Embryonic facial prominence (tissue), 1 donor: ENCODE data around the gene CHRDL2.
A peak's percentile ranks its signal among the peaks of the same experiment; 100 is the strongest.

Experiments used
- DNase-seq: peaks from one replicate; pipeline ENCODE4 v3.0.0-alpha.2; 2016; ENCODE audit errors: extremely low spot score

Gene CHRDL2

DNA sequence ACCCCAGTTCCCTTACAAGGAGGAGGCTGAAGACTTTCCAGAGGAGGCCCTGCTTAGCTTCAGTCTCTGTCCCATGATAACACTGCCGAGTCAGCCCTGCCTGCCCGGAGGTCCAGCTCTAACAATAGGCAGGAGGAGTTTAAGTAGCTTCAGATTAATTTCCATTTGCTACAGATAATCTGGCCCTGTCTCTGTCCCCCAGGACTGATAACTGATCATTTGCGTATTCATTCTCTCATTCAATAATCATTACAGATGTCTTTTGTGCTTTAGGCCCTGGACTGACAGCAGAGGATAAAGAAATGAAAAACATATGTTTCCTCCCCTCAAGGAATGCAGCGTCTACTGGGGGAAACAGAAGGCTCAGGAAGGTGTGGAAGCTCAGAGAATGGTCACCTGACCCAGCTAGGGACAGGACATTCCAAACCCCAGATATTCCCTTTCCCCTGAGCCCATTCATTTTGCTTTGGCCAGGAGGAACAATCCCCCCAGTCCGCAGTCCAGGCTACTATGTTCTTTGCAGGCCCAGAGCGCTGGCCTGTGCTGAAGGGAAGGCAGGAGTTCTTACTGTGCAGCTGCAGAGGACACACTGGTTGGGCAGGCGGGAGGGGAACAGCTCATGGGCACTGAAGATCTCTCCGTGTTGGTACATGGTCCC lies 20.8 kb downstream of the CHRDL2 start:
- no peak for DNase-seq

DNA sequence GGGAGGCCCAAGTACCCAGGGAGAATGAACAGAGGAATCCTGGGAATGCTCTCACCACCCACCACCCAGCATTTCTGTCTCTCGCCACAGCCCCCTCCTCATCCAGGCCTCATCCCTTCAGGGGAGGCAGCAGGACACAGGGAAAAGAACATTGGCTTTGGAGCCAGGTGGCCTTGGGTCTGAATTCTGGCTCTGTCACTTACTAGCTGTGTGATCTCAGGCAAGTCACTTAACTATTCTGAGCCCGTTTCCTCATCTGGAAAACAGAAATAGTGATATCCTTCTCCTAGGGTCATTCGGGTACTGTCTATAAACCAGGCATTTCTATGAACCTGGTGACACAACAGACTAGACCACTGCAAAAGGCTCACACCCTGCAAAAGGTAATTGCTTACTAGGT lies 22.1 kb downstream of the CHRDL2 start:
- DNase-seq = no peak

DNA sequence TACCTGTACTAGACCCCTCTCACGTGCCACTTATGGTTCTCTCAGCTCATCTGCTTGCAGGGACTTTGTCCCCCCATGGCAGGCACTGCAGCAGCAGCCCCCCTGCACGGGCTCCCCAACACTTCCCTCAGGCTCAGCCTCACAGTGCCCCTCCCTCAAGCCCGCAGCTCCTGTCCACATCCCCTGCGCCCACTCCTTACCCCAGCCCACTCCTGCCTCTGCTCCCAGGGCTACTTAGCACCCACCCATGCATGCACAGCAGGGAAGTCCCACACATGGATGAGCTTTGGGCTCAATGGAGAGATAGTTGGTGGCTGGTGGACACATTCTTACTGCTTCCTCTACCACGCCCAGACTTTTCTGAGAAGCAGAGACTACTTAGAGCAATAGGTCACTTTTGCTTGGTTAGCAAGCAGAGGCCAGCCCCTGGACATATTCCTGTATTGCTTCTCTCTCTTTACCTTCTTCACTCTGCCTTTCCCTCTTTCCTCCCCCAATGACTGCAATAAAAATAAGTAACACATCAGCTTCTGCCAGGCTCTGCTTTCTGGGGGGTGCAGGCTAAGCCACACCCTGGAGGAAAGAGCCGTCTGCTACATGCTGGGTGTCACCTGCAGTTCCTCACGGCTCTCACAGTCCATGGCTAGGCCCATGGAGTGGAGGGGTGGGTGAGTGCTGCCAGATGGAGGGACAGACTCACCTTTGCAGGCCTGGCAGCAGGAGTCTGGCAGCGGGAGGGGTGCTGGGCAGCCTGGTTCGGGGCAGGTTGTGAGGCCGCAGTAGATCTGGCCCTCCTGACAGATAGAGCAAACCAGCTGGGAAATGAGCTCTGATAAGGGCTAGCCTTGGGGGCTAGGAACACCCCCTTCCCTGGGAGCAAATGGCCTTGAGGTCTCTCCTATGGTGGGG lies 23.4 kb downstream of the CHRDL2 start:
- DNase-seq = no peak

DNA sequence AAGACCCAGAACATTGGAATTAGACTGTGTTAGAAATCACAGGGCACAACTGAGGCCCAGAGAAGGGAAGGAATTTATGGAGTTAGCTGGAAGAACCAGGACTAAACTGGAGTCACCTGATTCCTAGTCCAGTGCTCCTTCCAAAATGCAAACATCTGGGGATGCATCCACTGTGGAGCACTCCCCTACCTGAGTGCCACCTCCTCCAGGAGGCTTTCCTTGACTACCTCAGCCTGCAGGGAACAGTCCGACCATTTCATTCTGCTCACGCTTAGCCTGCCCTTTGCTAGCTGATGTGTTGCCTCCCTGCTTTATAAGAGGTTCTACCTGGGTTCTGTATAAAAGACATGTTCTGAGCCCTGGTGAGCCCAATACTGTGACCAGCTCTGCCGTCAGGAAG lies 24.0 kb downstream of the CHRDL2 start:
- DNase-seq = no peak

DNA sequence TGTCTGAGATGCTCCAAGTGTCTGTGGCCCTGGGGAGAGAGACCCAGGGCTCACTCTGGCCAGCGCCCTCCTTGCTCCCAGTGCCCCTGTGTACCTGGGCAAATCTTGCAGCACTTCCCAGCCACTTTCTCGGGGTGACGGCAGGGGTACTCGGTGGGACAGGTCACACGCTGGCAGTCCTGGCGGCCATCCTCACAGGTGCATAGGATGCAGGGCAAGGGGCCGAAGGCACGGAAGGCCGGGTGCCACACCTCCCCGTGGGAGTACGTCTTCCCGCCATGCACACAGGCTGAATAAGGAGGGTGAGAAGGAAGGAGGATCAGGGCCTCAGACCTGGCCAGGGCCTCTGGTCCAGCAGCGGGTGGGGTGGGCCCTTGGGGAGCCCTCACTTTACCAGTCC lies 28.0 kb downstream of the CHRDL2 start:
- DNase-seq = no peak

DNA sequence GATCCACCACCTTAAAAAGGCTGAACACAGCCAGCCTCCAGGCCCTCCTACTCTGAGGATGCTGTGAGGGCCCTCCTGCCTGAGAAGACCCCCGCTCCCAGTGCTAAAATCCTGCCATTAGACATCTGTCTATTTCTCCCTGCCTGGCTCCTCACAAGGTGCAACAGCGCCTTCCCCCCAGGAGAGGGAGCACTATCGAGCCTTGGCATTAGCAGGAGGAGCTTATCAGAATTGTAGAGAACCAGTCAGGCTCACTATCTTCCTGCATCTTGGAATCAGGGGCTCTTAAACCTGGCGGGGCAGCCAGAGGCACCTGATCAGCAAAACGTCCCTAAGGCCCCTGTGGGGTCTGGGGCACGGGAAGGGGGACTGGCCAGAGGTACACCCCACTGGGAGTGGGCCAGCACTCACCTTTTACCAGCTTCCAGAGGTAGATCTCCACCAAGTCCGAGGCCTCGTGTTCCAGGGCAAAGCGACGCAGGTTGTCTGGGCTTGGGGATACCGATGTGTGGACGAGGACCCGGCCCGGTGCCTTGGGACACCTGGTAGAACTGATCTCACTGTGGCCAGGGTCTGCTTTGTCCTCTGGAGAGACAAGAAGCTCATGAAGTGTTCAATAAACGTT lies 28.7 kb downstream of the CHRDL2 start:
- no peak for DNase-seq

DNA sequence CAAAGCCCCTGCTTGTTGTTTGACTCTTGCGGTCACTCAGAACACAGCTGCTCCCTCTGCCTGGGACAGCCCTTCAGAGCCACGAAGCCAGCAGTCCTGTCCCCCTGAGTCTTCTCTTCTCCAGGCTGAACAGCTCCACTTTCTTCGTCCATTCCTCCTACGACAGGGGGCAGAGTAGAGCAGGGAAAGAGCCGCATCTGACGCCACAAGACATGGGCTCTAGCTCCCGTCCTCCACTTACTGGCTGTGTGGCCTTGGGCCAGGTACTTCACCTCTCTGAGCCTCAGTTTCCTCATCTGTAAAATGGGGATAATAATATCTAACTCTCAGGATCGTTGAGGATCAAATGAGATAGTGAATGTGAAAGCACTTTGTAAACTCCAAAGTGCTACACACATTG lies 29.9 kb downstream of the CHRDL2 start:
- DNase-seq = no peak

DNA sequence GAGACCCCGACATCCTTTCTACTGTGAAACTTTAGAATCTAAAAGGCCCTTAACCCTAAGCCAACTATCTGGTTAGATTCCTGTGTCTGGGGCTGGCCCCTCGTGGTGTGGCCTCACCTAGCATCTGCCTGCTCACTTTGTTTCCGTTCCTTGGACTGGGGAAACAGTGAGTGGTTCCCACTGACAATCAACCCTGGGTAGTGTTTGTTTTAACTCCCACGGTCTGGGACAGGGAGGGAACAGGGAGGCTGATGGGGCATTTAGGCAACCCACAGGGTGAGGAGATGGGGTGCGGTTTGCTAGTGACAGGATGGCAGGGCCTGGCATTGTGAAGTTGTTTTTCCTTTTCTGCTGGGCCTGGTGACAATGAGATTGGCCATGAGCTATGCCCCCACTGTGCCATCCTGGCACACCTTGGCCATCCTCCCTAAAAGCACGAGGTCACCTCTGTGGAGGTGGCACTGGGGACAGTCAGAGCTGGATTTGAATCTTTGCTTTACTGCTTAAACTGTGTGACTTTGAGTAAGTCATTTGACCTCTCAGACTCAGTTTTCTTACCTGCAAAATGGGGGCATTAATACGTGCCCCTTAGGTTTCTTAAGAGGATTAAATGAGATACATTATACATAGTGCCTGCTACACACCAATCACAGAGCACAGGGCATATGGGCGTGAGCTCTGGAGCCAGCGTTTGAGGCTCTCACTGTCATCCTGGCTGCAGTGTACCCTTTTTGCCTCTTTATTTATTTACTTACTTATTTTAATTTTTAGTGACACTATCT lies 31.4 kb downstream of the CHRDL2 start:
- no peak for DNase-seq

DNA sequence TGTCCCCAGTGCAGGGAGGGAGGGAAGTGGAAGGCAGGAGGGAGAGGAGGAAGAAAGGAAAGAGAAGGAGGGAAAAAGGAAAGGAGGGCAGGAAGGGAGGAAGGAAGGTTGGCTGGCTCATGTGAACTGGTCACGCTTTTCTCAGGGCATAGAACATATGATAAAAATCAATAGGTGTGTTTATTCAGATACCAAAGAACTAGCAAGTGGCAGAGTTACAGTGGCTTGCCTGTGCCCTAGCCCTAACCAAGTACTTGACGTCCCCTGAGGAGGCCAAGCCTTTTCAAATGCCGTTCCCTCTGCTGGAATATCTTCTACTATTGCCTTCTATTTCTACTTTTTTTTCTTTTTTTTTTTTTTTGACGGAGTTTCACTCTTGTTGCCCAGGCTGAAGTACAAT lies 33.5 kb downstream of the CHRDL2 start:
- DNase-seq = no peak

DNA sequence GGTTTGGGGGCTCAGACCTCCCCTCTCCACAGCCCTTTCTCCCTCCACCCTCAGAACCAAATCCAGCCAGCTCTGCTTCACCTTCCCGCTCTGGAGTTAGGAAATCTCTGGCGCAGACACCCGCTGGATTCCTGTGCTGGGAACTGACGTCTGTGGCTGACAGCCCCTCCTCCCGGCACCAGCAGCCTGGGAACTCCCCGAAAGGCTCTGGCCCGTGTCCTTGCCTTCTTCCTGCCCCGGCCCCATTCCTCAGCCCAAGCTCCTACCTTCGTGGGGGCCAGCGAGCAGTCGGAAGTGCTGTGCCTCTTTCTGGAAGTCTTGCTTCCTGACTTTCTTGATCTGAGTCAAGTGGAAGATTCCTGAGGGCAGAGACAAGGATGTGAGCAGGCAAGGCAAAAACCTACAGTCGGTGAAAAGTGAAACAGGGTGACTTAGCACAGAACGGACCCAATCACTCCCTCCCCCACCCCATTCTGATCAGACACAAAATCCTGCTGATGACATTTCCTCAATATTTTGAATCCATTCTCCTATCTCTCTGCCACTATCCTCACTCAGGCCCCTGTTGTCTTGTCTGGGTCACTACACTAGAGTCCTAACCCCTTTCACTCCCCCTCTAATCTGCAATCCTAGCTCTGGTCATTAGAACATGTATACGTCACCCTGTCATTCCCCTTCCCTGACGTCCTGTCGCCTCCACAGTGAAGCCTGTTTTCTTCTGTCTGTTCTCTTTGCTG lies 34.1 kb downstream of the CHRDL2 start:
- peak; percentile 40 for DNase-seq

DNA sequence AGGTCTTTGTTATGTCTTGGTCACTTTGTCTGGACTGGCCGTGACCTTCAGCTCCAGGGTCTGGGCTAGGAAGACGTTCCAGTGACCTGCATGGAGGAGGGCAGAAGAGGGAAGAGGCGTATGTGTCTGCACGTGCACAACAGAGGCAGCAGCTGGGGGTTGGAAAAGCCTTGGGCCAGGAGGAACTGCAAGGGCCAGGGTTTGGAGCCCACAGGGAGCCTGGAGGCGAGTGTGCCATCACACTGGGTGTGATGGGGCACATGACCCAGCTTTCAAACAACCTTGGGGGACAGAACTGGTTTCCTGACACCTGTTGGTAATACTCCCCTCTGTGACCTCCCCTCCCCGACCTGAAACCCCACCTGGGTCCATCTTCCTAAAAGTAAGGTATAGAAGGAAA lies 34.7 kb downstream of the CHRDL2 start:
- no peak for DNase-seq

DNA sequence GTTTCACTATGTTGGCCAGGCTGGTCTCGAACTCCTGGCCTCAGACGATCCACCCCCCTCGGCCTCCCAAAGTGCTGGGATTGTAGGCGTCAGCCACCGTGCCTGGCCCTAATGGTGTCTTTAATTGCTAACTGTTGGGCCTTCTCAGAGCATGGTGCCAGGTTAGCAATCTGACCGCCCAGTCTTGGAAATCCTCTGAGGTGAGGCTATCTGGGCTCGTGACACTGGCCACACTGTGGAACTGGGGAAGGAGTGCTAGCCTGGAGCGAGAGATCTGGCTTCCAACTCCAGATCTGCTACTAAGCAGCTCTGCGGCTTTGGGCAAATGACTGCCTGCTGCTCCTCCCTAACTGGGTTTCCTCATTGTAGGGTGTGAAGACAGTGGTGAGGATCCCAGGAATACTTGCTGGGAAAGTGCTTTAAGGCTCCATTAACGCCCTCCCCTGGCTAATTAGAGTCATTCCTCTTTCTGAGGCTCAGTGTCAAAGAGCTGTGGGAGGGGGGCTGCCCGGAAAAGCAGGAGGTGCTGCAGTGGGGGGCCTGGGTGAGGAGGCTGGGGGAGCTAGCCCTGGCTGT lies 35.4 kb downstream of the CHRDL2 start:
- DNase-seq = no peak

DNA sequence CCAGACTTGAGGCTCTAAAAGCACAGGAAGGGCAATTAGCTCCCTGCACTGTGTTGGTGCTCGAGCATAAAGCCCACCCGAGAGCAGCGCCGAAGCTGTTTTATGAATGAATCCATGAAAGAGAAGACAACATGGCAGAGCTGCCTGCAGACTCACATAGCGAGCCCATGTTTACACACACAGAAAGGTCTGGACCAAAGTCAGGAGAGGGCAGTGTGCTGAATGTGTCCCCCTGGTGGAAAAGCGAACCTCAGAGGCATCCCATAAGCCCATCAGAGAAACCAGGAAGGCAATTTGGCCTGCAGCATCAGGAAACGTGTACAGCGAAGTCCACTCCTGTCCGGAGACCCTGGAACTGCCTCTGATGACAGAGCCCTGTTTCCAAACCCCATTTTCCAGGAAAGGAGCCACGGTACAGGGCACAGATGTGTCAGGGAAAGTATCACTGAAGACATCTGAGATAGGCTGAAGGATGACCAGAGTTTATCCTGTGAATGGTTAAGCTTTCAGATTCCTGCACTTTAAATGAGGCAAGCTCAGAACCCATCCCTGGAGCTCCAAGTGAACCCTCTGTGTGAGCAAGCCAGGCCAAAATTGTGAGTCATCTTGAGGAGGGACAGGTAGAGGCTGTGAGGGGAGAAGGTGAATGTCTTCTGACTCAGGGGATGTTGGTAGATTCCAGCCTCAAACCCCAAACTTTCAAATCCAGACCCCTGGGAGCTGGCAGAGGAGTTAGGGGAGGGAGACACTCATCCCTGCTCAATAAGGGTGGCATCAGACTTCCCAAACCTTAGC lies 36.9 kb downstream of the CHRDL2 start:
- no peak for DNase-seq

DNA sequence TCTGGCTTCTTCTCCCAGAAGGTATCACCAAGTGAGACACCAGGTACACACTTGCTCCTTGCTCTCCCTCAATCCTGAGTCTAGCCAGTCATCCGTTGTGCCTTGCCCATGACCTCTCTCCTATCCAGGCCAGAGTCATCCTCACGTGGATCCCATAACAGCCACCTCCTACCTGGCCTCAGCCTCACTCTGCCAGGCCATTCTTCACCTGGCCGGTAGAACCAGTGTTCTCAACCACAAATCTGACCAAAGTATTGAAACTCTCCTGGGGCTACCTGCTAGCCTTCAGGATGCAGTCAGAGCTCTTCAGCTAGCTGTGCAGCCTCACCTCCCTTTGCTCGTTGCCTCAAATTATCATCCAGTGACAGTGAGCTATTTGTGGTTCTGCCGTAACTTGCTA lies 37.7 kb downstream of the CHRDL2 start:
- DNase-seq = no peak

DNA sequence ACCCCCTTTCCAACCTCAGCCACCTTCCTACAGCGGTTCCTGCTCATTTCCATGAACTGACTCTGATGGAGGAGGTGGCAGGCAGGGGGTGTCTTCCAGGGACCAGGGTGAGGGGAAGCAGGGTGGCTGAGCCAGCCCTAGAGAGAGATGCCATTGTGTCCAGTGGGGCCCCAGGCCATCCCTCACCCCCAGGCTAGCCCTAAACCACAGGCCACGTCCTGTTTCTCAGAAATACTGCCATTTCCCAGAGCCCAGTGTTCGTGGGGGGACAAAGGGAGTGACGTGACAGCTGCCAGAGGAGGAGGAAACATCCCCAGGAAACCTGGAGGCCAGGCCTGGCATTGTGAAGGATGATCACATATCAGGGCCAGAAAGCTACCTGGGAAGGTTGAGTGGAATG lies 39.5 kb downstream of the CHRDL2 start:
- DNase-seq = no peak

DNA sequence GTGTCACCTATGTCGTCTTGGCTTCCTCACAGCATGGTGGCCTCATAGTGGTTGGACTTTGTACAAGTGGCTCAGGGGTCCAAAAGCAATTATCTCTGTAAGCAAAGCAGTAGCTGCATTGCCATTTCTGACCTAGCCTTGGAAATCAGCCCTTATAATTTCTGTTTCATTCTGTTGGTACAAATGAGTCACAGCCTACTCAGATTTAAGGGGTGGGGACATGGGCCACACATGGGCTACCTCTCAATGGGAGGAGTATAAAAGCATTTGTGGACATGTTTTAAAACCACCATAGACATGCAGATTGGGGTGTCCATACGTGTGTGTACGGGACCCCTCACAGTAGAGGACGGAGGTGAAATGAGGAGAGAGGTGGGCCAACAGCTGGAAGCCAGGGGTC lies 41.6 kb downstream of the CHRDL2 start:
- DNase-seq = no peak

DNA sequence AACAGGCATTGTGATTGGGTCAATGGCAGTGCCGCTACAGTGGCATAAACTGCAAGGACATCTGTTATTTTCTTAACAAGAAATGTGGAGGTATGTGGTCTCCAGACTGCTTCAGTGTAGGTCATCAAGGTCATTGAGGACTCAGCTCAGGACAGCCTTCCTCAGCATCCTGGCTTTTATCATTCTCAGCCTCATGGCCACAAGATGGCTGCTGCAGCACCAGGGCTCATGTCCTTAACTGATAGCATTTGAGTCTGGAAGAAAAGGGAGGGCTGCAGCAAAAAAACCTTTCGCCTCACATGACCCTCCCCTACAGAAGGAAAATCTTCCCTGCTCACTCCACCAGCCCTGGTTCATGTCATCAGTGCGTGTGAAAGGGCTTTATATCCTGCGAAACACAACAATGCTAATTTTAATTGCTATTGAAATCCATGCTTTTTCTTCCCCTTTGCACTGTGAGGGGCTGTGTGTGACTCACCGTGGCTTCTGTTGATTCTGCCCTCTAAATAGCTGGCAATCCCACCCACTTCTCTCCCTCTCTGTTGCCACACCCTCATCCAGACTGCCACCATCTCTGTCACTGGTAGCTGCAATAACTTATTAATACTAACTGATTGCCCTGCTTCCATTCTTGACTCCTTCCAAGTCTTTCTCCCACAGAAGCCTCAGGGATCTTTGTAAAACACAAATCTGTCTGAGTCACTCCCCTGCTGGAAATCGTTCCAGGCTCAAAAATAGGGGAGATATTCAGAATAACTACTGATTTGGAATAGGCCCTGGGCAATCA lies 43.8 kb downstream of the CHRDL2 start:
- no peak for DNase-seq

DNA sequence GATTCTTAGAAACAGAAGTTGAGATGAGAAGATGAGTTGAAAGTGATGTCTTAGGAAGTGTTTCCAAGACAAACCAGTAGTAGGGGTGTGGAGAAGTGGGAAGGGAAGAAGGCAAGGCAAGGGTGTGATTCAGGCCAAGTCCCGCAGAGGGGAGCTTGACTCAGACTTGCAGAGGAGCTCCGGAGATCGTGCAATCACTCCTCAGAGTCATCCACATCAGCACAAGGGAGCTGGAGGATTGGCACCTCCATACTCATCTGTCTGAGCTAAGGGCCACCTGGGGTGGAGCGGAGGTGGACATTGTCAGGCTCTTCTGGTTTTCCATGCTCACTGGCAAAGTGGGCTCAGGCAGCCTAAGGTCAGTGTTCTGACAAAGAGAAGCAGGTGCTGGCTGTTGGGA lies 44.4 kb downstream of the CHRDL2 start:
- DNase-seq = no peak

DNA sequence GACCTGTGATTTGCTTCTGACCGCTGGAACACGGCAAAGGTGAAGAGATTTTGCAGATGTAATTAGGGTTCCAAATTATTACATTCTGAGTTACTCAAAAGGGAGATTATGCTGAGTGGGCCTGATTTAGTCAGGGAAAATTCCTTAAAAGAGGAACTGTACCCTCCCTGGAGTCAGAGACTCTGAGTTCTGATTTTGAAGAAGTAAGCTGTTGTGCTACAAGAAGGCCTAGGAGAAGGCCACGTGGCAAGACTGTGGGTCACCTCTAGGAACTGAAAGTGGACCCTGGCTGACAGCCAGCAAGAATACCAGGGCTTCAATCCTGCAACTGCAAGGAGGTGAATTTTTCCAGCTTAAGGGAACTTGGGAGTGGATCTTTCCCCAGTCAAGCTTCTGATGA lies 45.3 kb downstream of the CHRDL2 start:
- DNase-seq = no peak
